Measurements from ENCODE around the gene LRCH1.

Gene LRCH1

DNA sequence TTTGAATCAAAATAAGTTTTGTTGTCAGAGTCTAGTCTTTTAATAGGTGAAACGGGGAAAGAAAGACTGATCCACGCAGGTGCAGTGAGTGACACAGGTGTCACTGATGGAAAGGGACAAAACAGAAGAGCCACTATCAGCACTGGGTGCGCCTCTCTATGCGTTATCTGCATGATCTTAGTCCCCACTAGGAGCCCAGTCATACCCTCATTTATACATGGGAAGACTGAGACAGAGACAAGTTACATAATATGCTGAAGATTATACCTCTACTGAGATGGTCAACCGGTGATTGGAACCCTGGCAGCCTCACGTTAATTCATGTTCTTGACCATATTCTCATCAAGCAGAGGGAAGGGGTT lies 3.4 kb downstream of the LRCH1 start:
- in situ Hi-C loops (cut with MboI; ENCODE audit: low sequenced_read_pairs), result no loop called here

DNA sequence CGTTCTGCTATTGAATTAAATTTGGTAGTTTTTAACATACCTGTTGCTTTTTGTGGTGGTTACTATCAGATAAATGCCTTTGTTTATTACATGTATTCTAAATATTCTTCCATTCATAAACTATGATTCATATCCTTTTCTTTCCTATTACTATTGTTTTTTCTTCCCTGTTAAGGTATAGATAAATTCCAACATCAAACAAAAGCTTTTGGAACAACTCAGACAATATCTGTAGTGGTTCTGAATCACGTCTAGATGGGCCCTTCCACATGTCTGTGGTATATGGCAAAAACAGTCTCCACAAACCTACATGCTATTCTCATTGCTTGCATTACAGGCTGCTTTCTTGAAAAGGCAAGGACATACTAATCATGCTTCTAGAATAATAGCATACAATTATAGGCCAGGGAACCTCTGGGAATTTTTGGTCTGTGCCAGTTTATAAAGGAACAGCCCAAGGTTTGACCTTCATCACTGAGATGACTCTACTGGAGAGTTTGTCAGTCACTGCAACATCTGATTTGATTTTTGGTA lies 6.4 kb downstream of the LRCH1 start:
- in situ Hi-C loops (cut with MboI; ENCODE audit: low sequenced_read_pairs), result no loop called here

DNA sequence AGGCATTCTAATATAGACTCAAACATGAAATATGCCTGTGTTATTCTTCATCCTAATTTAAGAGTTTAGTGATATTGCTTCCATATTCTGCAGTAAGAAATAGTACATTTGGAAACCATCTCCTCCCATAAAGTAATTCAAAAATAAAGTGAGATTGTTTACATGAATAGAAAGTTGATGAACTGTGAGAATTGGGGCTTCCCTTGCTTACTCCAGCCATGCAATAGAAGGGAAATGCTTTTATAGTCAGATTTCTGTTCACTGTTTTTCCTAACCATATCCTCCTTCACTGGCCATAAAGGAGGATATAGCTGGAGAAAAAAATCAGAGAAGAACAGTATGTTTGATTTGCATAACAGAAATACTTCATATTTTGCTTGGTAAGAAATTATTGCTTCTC lies 7.8 kb downstream of the LRCH1 start:
- in situ Hi-C loops (cut with MboI; ENCODE audit: low sequenced_read_pairs), result no loop called here

DNA sequence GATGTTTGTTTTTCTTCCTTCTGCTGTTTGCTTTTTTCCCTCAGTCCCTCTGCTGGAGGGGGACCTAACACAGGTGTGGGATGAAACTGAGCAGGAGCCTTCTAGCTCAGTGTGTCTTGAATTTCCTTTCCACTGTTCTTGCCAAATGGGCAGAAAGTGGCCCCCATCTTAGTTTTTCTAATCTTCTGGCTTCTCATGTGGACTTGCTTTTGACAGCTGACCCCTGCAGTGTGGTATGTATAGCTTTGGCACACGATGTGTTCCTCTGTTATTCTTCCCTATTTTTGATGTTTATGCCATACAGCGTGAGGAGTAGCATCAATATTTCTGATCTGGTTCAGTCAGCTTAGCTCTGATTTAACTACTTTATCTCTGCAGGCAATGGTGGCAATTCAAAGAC lies 8.3 kb downstream of the LRCH1 start:
- in situ Hi-C loops (cut with MboI; ENCODE audit: low sequenced_read_pairs), result no loop called here

DNA sequence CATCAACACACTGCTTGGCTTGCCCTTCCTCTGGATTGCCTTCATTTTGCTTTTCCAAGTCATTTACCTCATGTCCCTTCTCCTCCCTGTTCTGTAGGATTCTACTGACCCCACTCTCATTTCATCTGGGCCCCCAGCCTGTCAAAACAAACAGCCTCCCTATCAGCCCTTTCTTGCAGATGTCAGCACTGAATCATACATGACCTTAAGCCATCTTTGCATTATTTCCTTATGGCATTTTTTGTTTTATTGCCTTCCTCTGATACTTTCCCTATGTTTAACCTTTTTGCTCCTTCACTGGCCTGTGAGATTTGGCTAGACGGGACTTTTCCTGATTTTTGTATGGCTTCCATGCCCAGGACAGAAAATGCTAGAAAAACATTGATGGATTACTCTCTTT lies 8.7 kb downstream of the LRCH1 start:
- in situ Hi-C loops (cut with MboI; ENCODE audit: low sequenced_read_pairs), result no loop called here

DNA sequence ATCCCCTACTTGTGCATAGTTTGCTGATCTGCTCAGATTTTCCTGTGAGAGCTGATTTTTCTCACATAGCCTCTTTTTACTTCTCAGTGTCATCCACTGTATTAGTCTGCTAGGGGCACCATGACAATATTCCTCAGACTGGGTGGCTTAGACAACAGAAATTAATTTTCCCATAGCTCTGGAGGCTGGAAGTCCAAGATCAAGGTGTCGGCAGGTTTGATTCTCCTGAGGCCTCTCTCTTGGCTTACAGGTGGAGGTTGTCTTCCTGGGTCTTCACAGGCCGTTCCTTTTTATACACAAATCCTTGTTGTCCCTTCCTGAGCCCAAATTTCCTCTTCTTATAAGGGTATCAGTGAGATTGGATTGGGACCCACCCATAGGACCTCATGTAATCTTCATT lies 9.2 kb downstream of the LRCH1 start:
- in situ Hi-C loops (cut with MboI; ENCODE audit: low sequenced_read_pairs), result no loop called here

DNA sequence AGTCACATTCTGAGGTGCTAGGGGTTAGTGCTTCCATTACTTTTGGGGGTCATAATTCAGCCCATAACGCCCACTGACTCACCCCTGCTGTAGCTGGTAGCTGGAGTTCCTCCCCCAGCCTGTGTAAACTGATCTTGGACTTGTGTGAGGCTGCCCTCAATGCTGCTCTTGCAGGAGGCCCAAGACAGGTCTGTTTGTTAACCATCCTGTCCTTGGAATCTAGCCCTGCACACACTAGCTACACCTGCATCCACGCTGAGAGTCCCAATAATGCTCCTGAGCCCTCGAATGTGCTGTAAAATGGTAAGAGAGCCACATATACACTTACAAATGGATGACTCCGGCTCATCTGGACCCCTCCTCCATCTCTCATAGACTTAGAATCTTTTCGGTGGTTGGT lies 9.6 kb downstream of the LRCH1 start:
- in situ Hi-C loops (cut with MboI; ENCODE audit: low sequenced_read_pairs), result no loop called here

DNA sequence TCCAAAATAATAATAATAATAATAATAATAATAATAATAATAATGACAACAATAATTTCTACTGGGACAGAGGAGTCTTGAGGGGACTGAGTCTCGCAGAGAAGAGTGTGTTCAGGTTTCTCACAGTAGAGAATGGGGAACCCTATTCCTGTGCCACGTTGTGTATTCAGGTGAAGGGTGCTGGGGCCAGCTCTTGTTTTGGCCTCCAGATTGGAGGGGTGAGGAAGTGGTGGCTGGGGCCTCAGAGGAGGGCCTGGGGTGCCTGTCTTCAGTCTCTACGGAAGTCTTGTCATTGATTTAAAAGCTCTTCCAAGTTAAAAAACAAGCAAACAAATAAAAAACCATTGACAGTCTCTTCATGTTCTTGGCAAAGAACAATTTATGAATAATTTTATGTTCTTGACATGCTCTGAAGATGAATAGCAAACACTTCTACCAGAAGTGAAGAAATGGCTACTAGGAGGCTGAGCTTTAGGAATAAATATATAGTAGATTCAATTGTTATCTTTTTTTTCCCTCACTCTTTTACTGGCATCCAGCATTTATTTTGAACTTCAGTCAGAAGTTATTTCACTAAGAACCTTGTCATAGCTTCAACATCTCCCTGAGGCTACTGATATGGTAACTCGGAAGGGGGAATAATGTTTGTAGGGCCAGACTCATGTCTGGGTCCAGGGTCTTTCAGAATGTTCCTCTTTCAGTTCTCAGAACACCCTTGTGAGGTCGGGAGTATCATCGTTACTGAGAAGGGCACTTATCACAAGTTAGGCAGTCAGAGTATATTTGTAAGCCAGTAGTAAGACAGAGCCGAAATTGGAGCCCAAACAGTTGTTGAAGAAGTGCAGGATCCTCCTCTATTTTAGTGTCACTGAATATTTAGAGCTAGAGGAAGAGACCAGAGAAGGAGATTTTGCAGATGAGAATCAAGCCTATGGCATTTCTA lies 13.1 kb downstream of the LRCH1 start:
- in situ Hi-C loops (cut with MboI; ENCODE audit: low sequenced_read_pairs), result no loop called here

DNA sequence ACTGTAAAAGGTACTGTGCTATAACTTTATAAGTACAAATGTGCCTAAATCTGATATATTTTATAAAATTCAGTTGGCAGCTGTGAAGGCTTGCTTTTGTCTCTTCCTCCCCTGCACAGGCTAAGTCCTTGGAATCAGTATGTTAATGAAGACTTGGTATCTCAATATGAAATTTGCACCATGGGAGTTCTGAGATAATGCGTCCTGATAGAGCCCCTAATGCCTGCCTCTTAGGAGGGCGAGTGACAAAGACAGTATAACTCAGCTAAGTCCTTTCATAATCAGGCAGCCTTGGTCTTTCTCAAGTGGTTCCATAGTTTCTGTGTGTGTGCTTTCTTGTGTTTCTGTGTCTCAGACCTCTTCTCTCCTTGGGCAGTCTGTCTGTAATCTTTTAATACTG lies 14.7 kb downstream of the LRCH1 start:
- in situ Hi-C loops (cut with MboI; ENCODE audit: low sequenced_read_pairs), result no loop called here

DNA sequence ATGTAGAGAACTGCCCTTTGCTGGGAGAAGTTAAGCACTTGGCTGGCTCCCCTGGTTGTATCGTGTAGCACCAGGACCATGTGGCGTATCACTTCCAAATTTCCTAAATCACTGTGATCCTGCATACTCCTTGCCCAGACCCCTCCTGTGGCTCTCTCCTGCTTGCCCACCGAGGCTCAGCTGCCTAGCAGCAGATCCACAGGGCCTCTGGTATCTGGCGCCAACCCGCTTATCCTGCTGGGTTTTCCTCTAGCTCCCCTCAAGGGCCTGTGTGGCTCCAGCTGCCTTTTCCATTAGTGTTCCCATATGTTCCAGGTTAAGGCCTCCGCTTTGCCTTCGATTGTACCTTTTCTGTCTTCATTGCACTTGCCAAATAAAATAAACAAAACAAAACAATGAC lies 16.5 kb downstream of the LRCH1 start:
- in situ Hi-C loops (cut with MboI; ENCODE audit: low sequenced_read_pairs), result no loop called here

DNA sequence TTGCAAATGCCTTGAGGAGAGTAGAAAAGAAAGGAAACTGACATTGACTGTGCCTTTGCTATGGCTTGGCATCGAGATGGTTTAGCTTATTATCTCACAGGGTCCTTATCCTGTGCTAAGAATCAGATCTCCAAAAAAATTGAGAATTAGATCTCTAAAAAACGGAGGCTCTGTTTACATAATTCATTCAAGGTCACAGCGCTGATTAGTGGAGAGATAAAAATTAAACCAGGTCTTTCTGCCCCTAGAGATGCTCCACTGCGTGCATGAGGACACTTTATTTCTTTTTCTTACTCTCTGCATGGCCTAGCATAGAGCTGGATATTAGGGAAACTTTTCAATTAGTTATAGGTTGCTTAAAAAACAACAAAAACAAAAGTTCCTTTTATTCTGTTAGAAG lies 17.3 kb downstream of the LRCH1 start:
- in situ Hi-C loops (cut with MboI; ENCODE audit: low sequenced_read_pairs), result no loop called here

DNA sequence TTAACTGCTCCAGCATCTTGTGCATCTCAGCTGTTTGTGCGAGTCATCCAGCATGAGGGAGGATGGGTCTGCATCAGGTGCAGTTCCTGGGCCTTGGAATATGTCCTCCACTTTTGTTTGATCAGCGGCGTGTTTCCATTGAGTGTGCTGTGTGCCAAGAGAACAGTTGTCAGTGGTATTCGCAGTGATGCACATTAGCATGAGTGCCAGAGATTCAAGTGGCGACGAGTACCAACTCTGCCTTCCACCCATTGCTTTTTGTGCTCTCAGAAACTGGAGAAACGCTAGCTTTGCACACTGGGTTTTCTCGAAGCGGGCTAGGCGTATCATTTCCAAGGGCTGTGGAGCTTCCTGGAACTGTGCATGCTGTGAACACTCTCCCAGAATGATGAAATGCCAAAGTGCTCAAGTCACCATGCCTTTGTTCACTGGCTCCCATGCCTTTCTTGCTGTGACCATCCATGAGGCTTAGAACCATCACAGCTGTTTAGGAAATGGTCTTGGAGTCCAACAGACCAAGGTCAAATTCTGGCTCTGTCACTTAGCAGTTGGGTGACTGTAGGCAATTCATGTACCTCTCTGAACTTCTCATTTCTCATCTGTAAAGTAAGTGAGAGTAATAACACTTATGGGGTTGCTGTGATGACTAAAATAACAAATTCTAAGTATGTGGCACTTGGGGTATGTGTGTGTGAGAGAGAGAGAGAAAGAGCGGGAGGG lies 18.4 kb downstream of the LRCH1 start:
- in situ Hi-C loops (cut with MboI; ENCODE audit: low sequenced_read_pairs), result no loop called here

DNA sequence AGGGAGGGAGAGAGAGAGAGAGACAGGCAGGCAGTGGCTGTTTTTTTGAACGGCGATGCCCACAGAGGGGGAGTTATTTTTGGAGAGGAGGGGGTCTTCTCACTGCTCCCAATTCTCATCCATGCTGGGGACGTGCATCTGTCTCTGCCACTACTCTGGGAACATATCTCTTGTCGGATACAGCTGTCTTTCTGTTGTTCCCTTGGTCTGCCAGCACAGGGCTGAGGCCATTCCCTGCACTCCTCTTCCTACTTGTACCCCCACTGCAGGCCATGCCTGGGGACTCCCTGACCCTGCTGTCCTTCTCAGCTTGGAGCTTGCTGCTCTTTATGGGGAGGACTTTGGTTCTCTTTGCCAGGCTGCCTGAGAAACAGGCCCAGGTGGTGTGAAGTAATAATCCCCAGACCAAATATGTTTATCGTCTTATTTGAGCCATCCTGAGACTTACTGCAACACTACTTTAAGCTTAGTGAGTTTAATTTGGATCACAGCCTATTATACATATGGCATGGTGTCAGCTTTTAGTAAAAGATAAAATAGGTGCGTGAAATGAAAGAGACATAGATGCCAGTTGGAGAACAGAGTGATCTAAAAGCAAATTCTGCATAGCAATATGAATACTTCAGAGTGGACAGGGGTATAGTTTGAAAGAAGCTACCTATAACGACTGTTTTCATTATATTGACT lies 19.1 kb downstream of the LRCH1 start:
- in situ Hi-C loops (cut with MboI; ENCODE audit: low sequenced_read_pairs), result no loop called here

DNA sequence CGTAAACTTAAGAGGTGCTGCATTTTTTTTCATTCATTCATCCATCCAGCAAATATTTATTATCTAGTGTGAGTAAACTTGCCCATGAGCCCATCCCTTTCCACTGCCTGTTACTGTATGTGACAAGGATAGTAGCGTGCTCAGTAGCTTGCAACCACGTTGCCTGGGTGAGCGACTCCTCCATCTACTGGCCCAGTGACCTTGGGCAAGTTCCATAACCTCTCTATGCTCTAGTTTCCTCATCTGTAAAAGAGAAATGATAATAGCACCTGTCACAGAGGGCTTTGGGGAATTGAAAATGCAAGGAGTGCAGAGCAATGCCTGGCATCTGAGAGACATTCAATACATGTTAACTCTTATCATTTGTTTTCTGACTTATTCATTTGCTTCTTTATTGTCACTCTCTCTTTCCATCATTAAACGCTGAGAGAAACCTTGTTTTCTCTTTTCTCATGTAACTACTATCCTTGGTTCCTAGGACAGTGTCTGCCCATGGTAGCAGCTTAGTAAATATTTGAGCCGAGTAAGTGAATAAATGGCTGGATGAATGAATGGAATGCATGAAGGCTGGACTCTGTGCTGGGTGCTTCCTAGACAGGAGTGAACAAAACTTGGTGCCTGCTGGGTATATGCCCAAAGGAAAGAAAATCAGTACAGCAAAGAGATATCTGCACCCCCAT lies 19.9 kb downstream of the LRCH1 start:
- in situ Hi-C loops (cut with MboI; ENCODE audit: low sequenced_read_pairs), result no loop called here

DNA sequence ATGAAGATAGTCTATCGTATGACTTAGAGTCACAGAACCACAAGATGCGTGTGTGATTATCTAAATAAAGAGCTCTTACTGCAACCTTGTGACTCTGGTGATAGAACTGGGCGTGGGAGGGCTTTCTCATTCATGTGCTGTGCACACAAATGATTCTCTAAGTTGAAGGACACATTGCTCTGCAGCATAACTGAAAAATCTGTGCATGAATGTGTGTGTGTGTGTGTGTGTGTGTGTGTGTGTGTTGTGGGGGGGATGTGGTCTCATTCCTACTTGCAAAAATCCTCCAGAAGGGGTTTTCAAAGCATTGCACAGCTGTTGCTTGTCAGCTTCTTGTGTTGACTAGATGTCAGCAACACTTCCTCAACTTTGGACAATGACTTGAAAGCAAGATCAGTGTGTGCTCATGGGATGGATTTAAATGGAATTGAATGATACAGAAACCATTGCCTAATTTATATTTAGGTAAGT lies 22.4 kb downstream of the LRCH1 start:
- in situ Hi-C loops (cut with MboI; ENCODE audit: low sequenced_read_pairs), result no loop called here

DNA sequence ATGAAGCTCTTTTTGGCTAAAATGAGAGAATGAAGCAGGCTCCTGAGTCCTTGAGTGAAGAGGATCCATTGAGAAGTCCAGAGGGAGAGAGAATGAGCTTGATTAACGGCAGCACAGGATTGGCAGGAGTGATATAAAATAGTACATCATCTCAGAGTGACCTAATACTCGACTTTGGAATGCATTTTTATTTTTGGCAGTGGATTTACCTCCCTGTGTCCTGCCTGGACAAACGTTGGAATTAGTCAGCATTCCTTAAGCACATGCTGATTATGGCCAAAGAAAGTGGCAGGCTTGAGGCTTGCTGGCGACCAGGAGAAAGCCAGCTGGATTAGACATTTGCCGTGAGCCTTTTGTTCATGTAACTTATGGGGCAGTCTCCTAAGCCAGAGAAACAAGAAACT lies 22.9 kb downstream of the LRCH1 start:
- in situ Hi-C loops (cut with MboI; ENCODE audit: low sequenced_read_pairs), result no loop called here

DNA sequence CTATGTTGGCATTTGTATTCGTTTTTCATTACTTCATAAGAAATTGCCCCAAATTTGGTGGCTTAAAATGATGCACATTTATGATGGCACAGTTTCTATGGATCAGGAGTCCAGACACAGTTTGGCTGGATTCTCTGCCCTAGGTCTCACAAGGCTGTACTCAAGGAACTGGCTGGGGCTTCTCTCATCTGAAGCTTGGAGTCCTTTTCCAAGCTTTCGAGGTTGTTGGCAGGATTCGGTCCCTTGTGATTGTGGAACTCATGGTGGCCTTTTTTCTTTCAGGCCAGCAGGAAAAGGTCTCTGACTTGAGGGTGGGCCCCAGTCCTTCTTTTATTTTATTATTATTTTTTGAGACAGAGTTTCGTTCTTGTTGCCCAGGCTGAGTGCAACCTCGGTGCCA lies 23.8 kb downstream of the LRCH1 start:
- in situ Hi-C loops (cut with MboI; ENCODE audit: low sequenced_read_pairs), result no loop called here

DNA sequence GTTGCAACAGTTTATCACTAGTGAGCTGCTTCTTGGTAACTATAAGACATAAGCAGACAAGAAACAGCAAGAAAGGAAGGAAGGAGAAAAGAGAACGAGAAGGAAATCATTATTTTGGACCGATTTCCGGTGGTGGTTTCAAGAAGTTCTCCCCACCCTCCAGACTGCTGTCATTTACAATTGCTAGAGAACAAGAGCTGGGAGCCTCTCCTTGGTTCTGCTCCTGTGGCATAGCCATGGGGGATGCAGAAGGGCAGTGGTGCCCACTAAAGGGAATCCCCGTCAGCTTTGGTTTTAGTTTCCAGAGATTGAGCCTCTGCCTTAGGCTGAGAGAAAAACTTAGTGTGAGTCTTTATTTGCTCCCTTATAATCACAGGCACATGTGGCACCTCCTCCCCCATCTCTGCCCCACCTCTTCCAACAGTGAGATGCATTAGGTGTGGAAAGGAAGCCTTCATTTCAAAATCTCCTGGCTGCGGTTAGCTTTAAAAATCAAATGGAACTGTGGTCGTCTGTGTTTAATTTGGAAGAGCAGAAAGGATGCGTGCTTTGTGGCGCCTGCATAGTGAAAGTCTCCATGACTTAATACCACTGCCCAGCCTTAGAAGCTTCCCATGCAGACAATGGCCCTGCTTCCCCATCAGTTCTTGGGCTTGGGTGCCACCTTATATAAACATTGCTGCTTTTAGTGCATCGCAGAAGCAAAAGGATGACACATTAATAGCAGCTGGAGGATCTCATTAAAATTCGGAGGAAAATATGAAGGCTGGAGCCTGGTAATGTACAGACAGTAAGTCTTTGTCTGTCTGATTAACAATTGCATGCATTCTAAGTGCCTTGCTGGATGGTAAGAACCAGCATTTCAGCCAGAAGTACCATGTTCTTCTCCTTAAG lies 25.0 kb downstream of the LRCH1 start:
- in situ Hi-C loops (cut with MboI; ENCODE audit: low sequenced_read_pairs), result no loop called here

DNA sequence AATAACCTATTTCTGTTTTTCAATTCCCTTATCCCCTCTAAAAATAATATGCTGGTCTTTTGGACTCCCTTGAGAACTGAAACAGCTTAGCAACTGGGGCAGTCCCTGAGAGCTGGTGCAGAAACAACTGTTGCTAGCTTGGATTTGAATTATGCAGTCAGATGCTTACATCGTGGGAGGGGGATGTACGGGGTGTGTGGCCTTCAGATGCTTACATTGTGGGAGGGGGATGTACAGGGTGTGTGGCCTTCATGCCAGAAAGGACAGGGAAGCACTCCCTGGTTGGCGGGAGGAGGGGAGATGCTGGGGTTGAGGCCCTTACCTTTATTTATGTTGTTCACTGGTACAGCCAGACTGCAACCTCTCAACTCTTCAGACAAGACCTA lies 25.6 kb downstream of the LRCH1 start:
- in situ Hi-C loops (cut with MboI; ENCODE audit: low sequenced_read_pairs), result no loop called here

DNA sequence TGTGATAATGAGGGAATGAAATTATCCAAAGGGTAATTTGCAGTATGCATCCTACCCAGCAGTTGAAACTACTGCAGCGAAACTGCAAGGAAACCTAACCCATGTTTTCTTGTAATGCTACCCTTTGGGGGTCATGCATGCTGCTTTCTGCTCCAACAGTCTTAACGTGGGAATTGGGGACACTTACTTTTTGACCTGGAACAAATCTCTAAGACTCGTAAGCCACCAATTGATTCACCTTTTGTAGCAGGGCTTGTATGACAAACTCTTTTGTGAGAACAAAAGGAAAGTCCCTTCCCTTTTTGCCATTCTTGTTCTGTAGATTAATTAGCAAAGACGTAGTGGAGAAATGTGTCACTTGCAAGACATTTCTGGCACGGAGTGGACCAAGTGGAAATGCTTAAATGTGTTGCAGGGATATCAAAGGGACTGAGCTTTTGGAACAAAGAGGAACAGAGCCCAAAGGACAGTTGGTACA lies 27.4 kb downstream of the LRCH1 start:
- in situ Hi-C loops (cut with MboI; ENCODE audit: low sequenced_read_pairs), result no loop called here

Data from HL-60/S4 treated with retinoic acid at 250 ng/mL for 4 days and 3 days (cell line).